Measurements from ENCODE around the gene PSMD2.

Gene PSMD2

GRCh38 chr3:184328516-184328915 lies 29.5 kb downstream of the PSMD2 start:
- Histone ChIP-seq H3K36me3 (replicated peaks; ENCODE audit: low read depth, low read length) (peaks cover 88% of the 10 kb centered on the region), H3K27me3 (ENCODE audit: low read depth, low read length) (no peaks in the 10 kb centered on the region), H3K9ac (ENCODE audit: low read length) (no peak overlapping the region), H3K4me1 (ENCODE audit: low read length) (no peaks in the 10 kb centered on the region), H3K9me3 (ENCODE audit: insufficient read depth, low read length) (no peaks in the 10 kb centered on the region), H3K79me2 (ENCODE audit: low read length) (peaks cover 32% of the 10 kb centered on the region; the same call in 1 of the 2 replicates), H3K4me2 (ENCODE audit: low read length) (no peak overlapping the region), H4K20me1 (ENCODE audit: insufficient read depth, low read length) (peaks cover 30% of the 10 kb centered on the region), H3K4me3 (ENCODE audit: low read length) (no peak overlapping the region), H3K27ac (ENCODE audit: low read length) (no peak overlapping the region), H2AFZ (ENCODE audit: low read depth, low read length) (no peak overlapping the region)
- TF ChIP-seq CTCF (IDR thresholded peaks at IDR 0.05; ENCODE audit: low read depth, low read length) (no peak), EZH2phosphoT487 (IDR thresholded peaks at IDR 0.05; ENCODE audit: low read depth) (no peak)

GRCh38 chr3:184332370-184333090 lies 33.5 kb downstream of the PSMD2 start:
- Histone ChIP-seq H2AFZ (ENCODE audit: low read depth, low read length) (no peak overlapping the region), H3K4me2 (ENCODE audit: low read length) (no peak overlapping the region), H4K20me1 (ENCODE audit: insufficient read depth, low read length) (peaks cover 40% of the 10 kb centered on the region), H3K9ac (ENCODE audit: low read length) (no peak overlapping the region), H3K9me3 (ENCODE audit: insufficient read depth, low read length) (no peaks in the 10 kb centered on the region), H3K27me3 (ENCODE audit: low read depth, low read length) (no peaks in the 10 kb centered on the region), H3K79me2 (ENCODE audit: low read length) (peaks cover 4% of the 10 kb centered on the region; the same call in 1 of the 2 replicates), H3K4me3 (ENCODE audit: low read length) (no peak overlapping the region), H3K36me3 (replicated peaks; ENCODE audit: low read depth, low read length) (peaks cover 78% of the 10 kb centered on the region), H3K4me1 (ENCODE audit: low read length) (peaks cover 4% of the 10 kb centered on the region; the same call in 1 of the 2 replicates), H3K27ac (ENCODE audit: low read length) (no peak overlapping the region)
- TF ChIP-seq EZH2phosphoT487 (IDR thresholded peaks at IDR 0.05; ENCODE audit: low read depth) = no peak
- no peak for TF ChIP-seq CTCF (IDR thresholded peaks at IDR 0.05; ENCODE audit: low read depth, low read length)

DNA sequence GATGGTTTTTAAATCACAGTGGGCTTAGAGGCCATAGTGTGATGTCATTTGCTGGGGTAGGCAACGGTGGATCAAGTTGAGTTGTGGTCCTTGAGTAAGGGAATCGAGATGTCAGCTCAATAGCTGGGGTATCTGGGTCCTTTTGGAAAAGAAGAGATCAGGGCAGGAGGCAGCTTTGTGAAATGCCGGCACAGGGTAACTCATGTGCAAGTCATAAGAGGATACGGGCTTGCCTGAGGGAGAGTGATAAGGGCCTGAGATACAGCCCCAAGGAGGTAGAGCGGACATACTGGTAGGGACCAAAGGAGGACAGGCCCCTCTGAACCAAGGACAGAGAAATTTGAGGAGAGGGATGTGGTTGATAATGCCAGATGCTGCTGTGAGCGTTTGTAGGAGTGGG lies 34.1 kb downstream of the PSMD2 start:
- Histone ChIP-seq H3K4me2 (ENCODE audit: low read length) (no peak overlapping the region), H3K9me3 (ENCODE audit: insufficient read depth, low read length) (no peaks in the 10 kb centered on the region), H3K4me3 (ENCODE audit: low read length) (no peak overlapping the region), H3K4me1 (ENCODE audit: low read length) (peaks cover 4% of the 10 kb centered on the region; the same call in 1 of the 2 replicates), H3K27me3 (ENCODE audit: low read depth, low read length) (no peaks in the 10 kb centered on the region), H4K20me1 (ENCODE audit: insufficient read depth, low read length) (peaks cover 40% of the 10 kb centered on the region), H3K27ac (ENCODE audit: low read length) (no peak overlapping the region), H3K36me3 (replicated peaks; ENCODE audit: low read depth, low read length) (peaks cover 72% of the 10 kb centered on the region), H3K9ac (ENCODE audit: low read length) (no peak overlapping the region), H2AFZ (ENCODE audit: low read depth, low read length) (no peak overlapping the region), H3K79me2 (ENCODE audit: low read length) (no peaks in the 10 kb centered on the region; the same call in 1 of the 2 replicates)
- no peak for TF ChIP-seq CTCF (IDR thresholded peaks at IDR 0.05; ENCODE audit: low read depth, low read length)
- TF ChIP-seq EZH2phosphoT487 (IDR thresholded peaks at IDR 0.05; ENCODE audit: low read depth) = no peak

DNA sequence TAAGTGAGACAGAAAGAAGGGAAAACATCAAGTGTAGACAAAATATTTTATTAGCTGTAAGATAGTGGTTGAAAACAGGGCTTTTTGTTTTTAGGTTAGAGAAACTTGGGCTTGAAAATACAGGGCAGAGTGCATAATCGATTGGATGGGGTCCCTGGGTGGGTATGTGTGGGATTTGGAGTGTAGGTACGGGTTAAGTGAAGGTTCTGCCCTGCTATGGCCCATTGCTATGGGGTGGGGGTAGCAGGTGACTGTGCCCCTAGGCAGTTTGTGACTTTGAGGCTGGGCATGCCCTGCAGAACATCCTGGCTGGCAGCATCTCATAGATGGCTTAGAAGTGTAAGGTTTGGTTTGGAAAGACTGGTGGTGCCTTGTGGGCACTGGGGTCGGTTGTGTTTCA lies 34.7 kb downstream of the PSMD2 start:
- peaks cover 40% of the 10 kb centered on the region for H4K20me1 ChIP-seq (ENCODE audit: insufficient read depth, low read length)

More for the DNA sequence above, 34.7 kb downstream of the PSMD2 start:
- Histone ChIP-seq H3K4me3 (ENCODE audit: low read length) (no peak overlapping the region), H3K4me1 (ENCODE audit: low read length) (peaks cover 4% of the 10 kb centered on the region; the same call in 1 of the 2 replicates), H3K27ac (ENCODE audit: low read length) (no peak overlapping the region), H3K4me2 (ENCODE audit: low read length) (no peak overlapping the region), H3K36me3 (replicated peaks; ENCODE audit: low read depth, low read length) (peaks cover 67% of the 10 kb centered on the region), H3K27me3 (ENCODE audit: low read depth, low read length) (no peaks in the 10 kb centered on the region), H3K79me2 (ENCODE audit: low read length) (no peaks in the 10 kb centered on the region; the same call in 1 of the 2 replicates), H2AFZ (ENCODE audit: low read depth, low read length) (no peak overlapping the region), H3K9me3 (ENCODE audit: insufficient read depth, low read length) (no peaks in the 10 kb centered on the region), H3K9ac (ENCODE audit: low read length) (no peak overlapping the region)
- TF ChIP-seq EZH2phosphoT487 (IDR thresholded peaks at IDR 0.05; ENCODE audit: low read depth) (no peak), CTCF (IDR thresholded peaks at IDR 0.05; ENCODE audit: low read depth, low read length) (no peak)
